WTC11 (cell line): ENCODE results near the gene MDM1. TPM values are rescaled to one million over a fixed set of nuclear protein-coding genes. Genes with fewer than 3 reads are reported as not detected.

Experiments
- ATAC-seq: fragments of 200-7000 bp; cut with Tn5 transposase; 2 replicates; pipeline ENCODE4 v1.10.0; 2021; ENCODE audit warnings: mild to moderate bottlenecking, moderate library complexity
- CTCF ChIA-PET: fragments of 300-600 bp; sonication (Branson Sonifier 250); formaldehyde crosslinking; loops from one replicate; lab custom pipeline; 2021; ENCODE audit warnings: antibody characterized with exemption; lab: Charles Lee
- POLR2A ChIA-PET: fragments of 350-600 bp; sonication (Branson Sonifier 250); formaldehyde crosslinking; loops from one replicate; lab custom pipeline; 2021; ENCODE audit warnings: antibody characterized with exemption; lab: Charles Lee
- DNase-seq: peaks from one replicate; pipeline ENCODE4 v3.0.0; 2021; ENCODE audit warnings: low spot score
- H3K27ac Mint-ChIP-seq: 2 replicates; pipeline ENCODE4 v1.8.0; 2021; ENCODE audit warnings: mixed read lengths
- H3K27me3 Mint-ChIP-seq: 2 replicates; pipeline ENCODE4 v1.8.0; 2021; ENCODE audit warnings: low read depth, mild to moderate bottlenecking, moderate library complexity, mixed read lengths
- H3K36me3 Mint-ChIP-seq: 2 replicates; pipeline ENCODE4 v1.8.0; 2021; ENCODE audit warnings: mixed read lengths
- H3K4me1 Mint-ChIP-seq: 2 replicates; pipeline ENCODE4 v1.8.0; 2022; ENCODE audit warnings: mixed read lengths
- H3K4me3 Mint-ChIP-seq: 2 replicates; pipeline ENCODE4 v1.8.0; 2021; ENCODE audit warnings: mild to moderate bottlenecking, moderate library complexity, mixed read lengths
- H3K9me3 Mint-ChIP-seq: 2 replicates; pipeline ENCODE4 v1.8.0; 2021; ENCODE audit warnings: mixed read lengths
- E2F5 ChIP-seq: sonication (generic); formaldehyde crosslinking; IDR thresholded peaks from 2 replicates; pipeline ENCODE4 v1.8.1; 2022; ENCODE audit warnings: mild to moderate bottlenecking, moderate library complexity, missing genetic modification reagents
- FOXJ3 ChIP-seq: sonication (generic); formaldehyde crosslinking; IDR thresholded peaks from 2 replicates; pipeline ENCODE4 v1.9.0; 2021; ENCODE audit warnings: missing genetic modification reagents, mild to moderate bottlenecking, borderline replicate concordance
- FOXK1 ChIP-seq: sonication (generic); formaldehyde crosslinking; IDR thresholded peaks from 2 replicates; pipeline ENCODE4 v1.8.0; 2022; ENCODE audit warnings: mild to moderate bottlenecking, moderate library complexity, missing genetic modification reagents
- NFE2L1 ChIP-seq: sonication (generic); formaldehyde crosslinking; IDR thresholded peaks from 2 replicates; pipeline ENCODE4 v1.8.1; 2023; ENCODE audit warnings: missing genetic modification reagents
- OVOL2 ChIP-seq: fragments of 250-450 bp; sonication (Bioruptor Pico); IDR thresholded peaks from 2 replicates; pipeline ENCODE4 v1.9.0; 2021; ENCODE audit warnings: mild to moderate bottlenecking, borderline replicate concordance
- PREB ChIP-seq: sonication (generic); formaldehyde crosslinking; IDR thresholded peaks from 2 replicates; pipeline ENCODE4 v1.8.1; 2022; ENCODE audit warnings: mild to moderate bottlenecking, missing genetic modification reagents, moderate library complexity, borderline replicate concordance
- SP1 ChIP-seq: sonication (generic); formaldehyde crosslinking; conservative IDR thresholded peaks from 2 replicates; pipeline ENCODE4 v1.8.1; 2022; ENCODE audit warnings: missing genetic modification reagents
- ZNF121 ChIP-seq: sonication (generic); formaldehyde crosslinking; IDR thresholded peaks from 2 replicates; pipeline ENCODE4 v1.8.0; 2023; ENCODE audit warnings: missing genetic modification reagents
- ZNF219 ChIP-seq: sonication (generic); formaldehyde crosslinking; IDR thresholded peaks from 2 replicates; pipeline ENCODE4 v1.8.0; 2023; ENCODE audit warnings: missing genetic modification reagents, mild to moderate bottlenecking, borderline replicate concordance
- ZNF232 ChIP-seq: sonication (generic); formaldehyde crosslinking; IDR thresholded peaks from 2 replicates; pipeline ENCODE4 v1.8.0; 2022; ENCODE audit warnings: mild to moderate bottlenecking, missing genetic modification reagents
- ZNF512 ChIP-seq: sonication (generic); formaldehyde crosslinking; IDR thresholded peaks from 2 replicates; pipeline ENCODE4 v1.8.1; 2022; ENCODE audit warnings: missing genetic modification reagents, borderline replicate concordance
- ZNF532 ChIP-seq: fragments of 250-450 bp; sonication (Bioruptor Pico); IDR thresholded peaks from 2 replicates; pipeline ENCODE4 v1.9.0; 2021; ENCODE audit warnings: mild to moderate bottlenecking, borderline replicate concordance
- ZNF671 ChIP-seq: fragments of 250-450 bp; sonication (Bioruptor Pico); IDR thresholded peaks from 2 replicates; pipeline ENCODE4 v1.8.0; 2021; ENCODE audit warnings: mild to moderate bottlenecking
- total RNA-seq: library from RNA; stranded (reverse); gene quantifications from 3 replicates; pipeline ENCODE4 v1.2.3, GENCODE V29; 2021
- TF ChIP-seq, protein P1 (sequence below): sonication (generic); formaldehyde crosslinking; IDR thresholded peaks from 2 replicates; pipeline ENCODE4 v1.8.1; 2023; ENCODE audit warnings: mild to moderate bottlenecking, moderate library complexity, missing genetic modification reagents
- TF ChIP-seq, protein P2 (sequence below): sonication (generic); formaldehyde crosslinking; IDR thresholded peaks from 2 replicates; pipeline ENCODE4 v1.8.0; 2022; ENCODE audit warnings: missing genetic modification reagents

The MDM1 gene
- total RNA-seq, 1 experiment from 2014 or later = 9.1 TPM

GRCh38 chr12:68377881-68378280, 45.7 kb upstream of the MDM1 start:
- Mint-ChIP-seq H3K4me3 (no peak overlapping the region), H3K27me3 (peaks cover 3% of the 10 kb centered on the region; the same call in 1 of the 2 replicates), H3K36me3 (no peaks in the 10 kb centered on the region), H3K27ac (no peak overlapping the region), H3K4me1 (peaks cover 34% of the 10 kb centered on the region), H3K9me3 (peaks cover 4% of the 10 kb centered on the region)
- ChIA-PET POLR2A (interaction anchor here (0.6 kb wide), 1 partner anchor 31 kb away, joined by 4 read pairs; no protein-coding TSS in a partner anchor), CTCF (interaction anchor here (0.5 to 2.0 kb wide), 3 partner anchors 20 to 1401 kb away, joined by 3 to 5 read pairs (median 3); no protein-coding TSS in a partner anchor)
- no peak for TF ChIP-seq ZNF219 (CRISPR knock-in tag)
- no peak for DNase-seq
- ATAC-seq = no peak

DNA sequence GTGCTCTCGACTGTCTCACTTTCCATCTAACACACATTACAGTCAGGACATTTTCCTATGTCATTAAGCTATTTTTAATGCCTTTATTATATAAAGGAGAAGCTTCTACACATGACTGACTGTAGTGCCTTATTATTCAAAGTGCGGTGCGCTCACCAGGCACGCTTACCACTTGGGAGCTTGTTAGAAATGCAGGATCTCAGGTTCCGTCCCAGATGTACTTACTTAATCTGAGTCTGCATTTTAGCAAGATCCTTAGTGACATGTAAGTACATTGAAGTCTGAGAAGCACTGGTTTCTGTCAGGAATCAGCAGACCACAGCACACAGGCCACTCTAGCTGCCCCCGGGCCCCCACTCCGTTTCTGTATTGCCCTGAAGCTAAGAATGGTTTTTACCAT, 44.7 kb upstream of the MDM1 start:
- no peak for DNase-seq
- H3K27me3 Mint-ChIP-seq = peaks cover 3% of the 10 kb centered on the region; the same call in 1 of the 2 replicates
- TF ChIP-seq ZNF532 (CRISPR knock-in tag) = no peak
- no peak for TF ChIP-seq ZNF671
- TF ChIP-seq, protein P1, sequence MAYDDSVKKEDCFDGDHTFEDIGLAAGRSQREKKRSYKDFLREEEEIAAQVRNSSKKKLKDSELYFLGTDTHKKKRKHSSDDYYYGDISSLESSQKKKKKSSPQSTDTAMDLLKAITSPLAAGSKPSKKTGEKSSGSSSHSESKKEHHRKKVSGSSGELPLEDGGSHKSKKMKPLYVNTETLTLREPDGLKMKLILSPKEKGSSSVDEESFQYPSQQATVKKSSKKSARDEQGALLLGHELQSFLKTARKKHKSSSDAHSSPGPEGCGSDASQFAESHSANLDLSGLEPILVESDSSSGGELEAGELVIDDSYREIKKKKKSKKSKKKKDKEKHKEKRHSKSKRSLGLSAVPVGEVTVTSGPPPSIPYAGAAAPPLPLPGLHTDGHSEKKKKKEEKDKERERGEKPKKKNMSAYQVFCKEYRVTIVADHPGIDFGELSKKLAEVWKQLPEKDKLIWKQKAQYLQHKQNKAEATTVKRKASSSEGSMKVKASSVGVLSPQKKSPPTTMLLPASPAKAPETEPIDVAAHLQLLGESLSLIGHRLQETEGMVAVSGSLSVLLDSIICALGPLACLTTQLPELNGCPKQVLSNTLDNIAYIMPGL (CRISPR knock-in tag) = no peak
- TF ChIP-seq SP1 (CRISPR knock-in tag) = no peak
- no peak for TF ChIP-seq ZNF232
- no peak for TF ChIP-seq ZNF512
- no peak for TF ChIP-seq FOXJ3
- no peak for TF ChIP-seq PREB (CRISPR knock-in tag)
- TF ChIP-seq OVOL2 (CRISPR knock-in tag) = no peak
- TF ChIP-seq NFE2L1 (CRISPR knock-in tag) = no peak
- no peak for TF ChIP-seq ZNF121 (CRISPR knock-in tag)
- TF ChIP-seq FOXK1 (CRISPR knock-in tag) = no peak
- TF ChIP-seq, protein P2, sequence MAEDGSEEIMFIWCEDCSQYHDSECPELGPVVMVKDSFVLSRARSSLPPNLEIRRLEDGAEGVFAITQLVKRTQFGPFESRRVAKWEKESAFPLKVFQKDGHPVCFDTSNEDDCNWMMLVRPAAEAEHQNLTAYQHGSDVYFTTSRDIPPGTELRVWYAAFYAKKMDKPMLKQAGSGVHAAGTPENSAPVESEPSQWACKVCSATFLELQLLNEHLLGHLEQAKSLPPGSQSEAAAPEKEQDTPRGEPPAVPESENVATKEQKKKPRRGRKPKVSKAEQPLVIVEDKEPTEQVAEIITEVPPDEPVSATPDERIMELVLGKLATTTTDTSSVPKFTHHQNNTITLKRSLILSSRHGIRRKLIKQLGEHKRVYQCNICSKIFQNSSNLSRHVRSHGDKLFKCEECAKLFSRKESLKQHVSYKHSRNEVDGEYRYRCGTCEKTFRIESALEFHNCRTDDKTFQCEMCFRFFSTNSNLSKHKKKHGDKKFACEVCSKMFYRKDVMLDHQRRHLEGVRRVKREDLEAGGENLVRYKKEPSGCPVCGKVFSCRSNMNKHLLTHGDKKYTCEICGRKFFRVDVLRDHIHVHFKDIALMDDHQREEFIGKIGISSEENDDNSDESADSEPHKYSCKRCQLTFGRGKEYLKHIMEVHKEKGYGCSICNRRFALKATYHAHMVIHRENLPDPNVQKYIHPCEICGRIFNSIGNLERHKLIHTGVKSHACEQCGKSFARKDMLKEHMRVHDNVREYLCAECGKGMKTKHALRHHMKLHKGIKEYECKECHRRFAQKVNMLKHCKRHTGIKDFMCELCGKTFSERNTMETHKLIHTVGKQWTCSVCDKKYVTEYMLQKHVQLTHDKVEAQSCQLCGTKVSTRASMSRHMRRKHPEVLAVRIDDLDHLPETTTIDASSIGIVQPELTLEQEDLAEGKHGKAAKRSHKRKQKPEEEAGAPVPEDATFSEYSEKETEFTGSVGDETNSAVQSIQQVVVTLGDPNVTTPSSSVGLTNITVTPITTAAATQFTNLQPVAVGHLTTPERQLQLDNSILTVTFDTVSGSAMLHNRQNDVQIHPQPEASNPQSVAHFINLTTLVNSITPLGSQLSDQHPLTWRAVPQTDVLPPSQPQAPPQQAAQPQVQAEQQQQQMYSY = no peak
- TF ChIP-seq E2F5 = no peak
- TF ChIP-seq, all 79 proteins: peak for 0
- CTCF ChIA-PET = interaction anchor here (2.0 kb wide), 1 partner anchor 19 kb away, joined by 5 read pairs; no protein-coding TSS in a partner anchor
- POLR2A ChIA-PET = no interaction called here
- H3K9me3 Mint-ChIP-seq = peaks cover 6% of the 10 kb centered on the region
- no peak overlapping the region for H3K4me3 Mint-ChIP-seq
- no peaks in the 10 kb centered on the region for H3K36me3 Mint-ChIP-seq
- H3K27ac Mint-ChIP-seq = no peak overlapping the region
- peaks cover 31% of the 10 kb centered on the region for H3K4me1 Mint-ChIP-seq
- no peak for ATAC-seq
